ENCODE measurements around the gene PFKFB2. TPM values are rescaled to one million over a fixed set of nuclear protein-coding genes. Genes with fewer than 3 reads are reported as not detected.

Gene PFKFB2
- total and polyA plus RNA-seq, 2 donors (not counting 1 experiment from before 2014, with no cell fraction given) = 6.5 to 18.2 TPM

GRCh38 chr1:207054491-207054890 is 1.4 kb downstream of the PFKFB2 start:
- H3K27me3 ChIP-seq (replicated peaks in 1 of 4; ENCODE audit: control extremely low read depth in 1 of 4, control insufficient read depth in 3 of 4, insufficient read depth in 4 of 4, low read length in 3 of 4) = no peaks in the 10 kb centered on the region
- H3K9me3 ChIP-seq (ENCODE audit: control extremely low read depth in 1 of 3, control insufficient read depth in 2 of 3, insufficient read depth in 1 of 3, low read length in 2 of 3) = no peaks in the 10 kb centered on the region
- peak overlapping the region; percentile 54 for H2AFZ ChIP-seq (ENCODE audit: insufficient read depth, low read depth, low read length, poor library complexity, severe bottlenecking)
- peaks cover 0 to under 1% of the 10 kb centered on the region in 2 experiments for H3K36me3 ChIP-seq (replicated peaks in 1 of 2; ENCODE audit: control extremely low read depth in 1 of 2, control insufficient read depth in 1 of 2, extremely low read depth in 1 of 2, insufficient read depth in 2 of 2, low read length in 1 of 2)
- POLR2A ChIA-PET = interaction anchor here (0.6 kb wide), 1 partner anchor 31 kb away, joined by 3 read pairs; no protein-coding TSS in a partner anchor
- DNase-seq (peak; percentile 80), ATAC-seq (ENCODE audit: low read depth) (peak; percentile 8)
- peak overlapping the region in 2 of 5 experiments; percentile 18 to 38 for H3K4me3 ChIP-seq (ENCODE audit: control extremely low read depth in 1 of 5, extremely low read depth in 1 of 5, insufficient read depth in 1 of 5, low read depth in 2 of 5, low read length in 4 of 5)
- H3K4me1 Mint-ChIP-seq = peaks cover 47% of the 10 kb centered on the region
- H3K27me3 Mint-ChIP-seq = no peaks in the 10 kb centered on the region
- no CpG with 5 or more reads among the region's 2 CpGs for WGBS (ENCODE audit: insufficient coverage)
- H3K9ac ChIP-seq (ENCODE audit: low read length) = peak overlapping the region; percentile 19
- peak overlapping the region; percentile 65 for H3K4me2 ChIP-seq (replicated peaks; ENCODE audit: low read depth, low read length, poor library complexity, severe bottlenecking)
- intact Hi-C loops (cut with micrococcal nuclease) = loop anchor here (5.0 to 10.0 kb wide), 4 partner anchors 132 to 497 kb away; partner anchors contain the start of genes DYRK3, FCMR and MAPKAPK2
- H3K4me1 ChIP-seq (ENCODE audit: control insufficient read depth in 2 of 2, insufficient read depth in 2 of 2, low read length in 2 of 2) = peaks cover 38 to 42% of the 10 kb centered on the region in 2 donors
- H3K4me3 Mint-ChIP-seq = peak overlapping the region; percentile 77
- CTCF ChIA-PET = interaction anchor here (1.0 to 4.2 kb wide), 5 partner anchors 21 to 442 kb away, joined by 3 to 27 read pairs (median 8); partner anchors contain the start of gene CR1
- peaks cover 19% of the 10 kb centered on the region for H3K79me2 ChIP-seq (ENCODE audit: control insufficient read depth, insufficient read depth, low read length)
- TF ChIP-seq EZH2 (IDR thresholded peaks at IDR 0.05; ENCODE audit: borderline replicate concordance, insufficient read depth, low read depth, low read length, poor library complexity, severe bottlenecking) (no peak), CTCF (IDR thresholded peaks at IDR 0.05) (no peak)
- H3K9me3 Mint-ChIP-seq (ENCODE audit: insufficient read depth) = no peaks in the 10 kb centered on the region
- peak overlapping the region; percentile 61 to 96 for H3K27ac ChIP-seq (ENCODE audit: low read length in 2 of 2)
- no peaks in the 10 kb centered on the region for H4K20me1 ChIP-seq (ENCODE audit: control insufficient read depth, insufficient read depth, low read length, poor library complexity, severe bottlenecking)
- peak overlapping the region; percentile 94 for H3K27ac Mint-ChIP-seq

GRCh38 chr1:207055386-207056001 is 2.4 kb downstream of the PFKFB2 start:
- ChIA-PET CTCF (interaction anchor here (0.6 to 4.2 kb wide), 9 partner anchors 10 to 589 kb away, joined by 3 to 27 read pairs (median 5); partner anchors contain the start of gene CR2), POLR2A (no interaction called here)
- DNase-seq (no peak), ATAC-seq (ENCODE audit: low read depth) (no peak)
- Mint-ChIP-seq H3K27ac (peak overlapping the region; percentile 94), H3K4me3 (peak overlapping the region; percentile 77), H3K27me3 (no peaks in the 10 kb centered on the region), H3K9me3 (ENCODE audit: insufficient read depth) (no peaks in the 10 kb centered on the region), H3K4me1 (peaks cover 40% of the 10 kb centered on the region)
- intact Hi-C loops (cut with micrococcal nuclease) = loop anchor here (10.0 kb wide), 1 partner anchor 421 kb away; the partner anchor contains the start of gene DYRK3
- peak overlapping the region; percentile 61 to 96 for H3K27ac ChIP-seq (ENCODE audit: low read length in 2 of 2)
- peaks cover 0 to 6% of the 10 kb centered on the region in 2 experiments for H3K36me3 ChIP-seq (replicated peaks in 1 of 2; ENCODE audit: control extremely low read depth in 1 of 2, control insufficient read depth in 1 of 2, extremely low read depth in 1 of 2, insufficient read depth in 2 of 2, low read length in 1 of 2)
- H3K27me3 ChIP-seq (replicated peaks in 1 of 4; ENCODE audit: control extremely low read depth in 1 of 4, control insufficient read depth in 3 of 4, insufficient read depth in 4 of 4, low read length in 3 of 4) = no peaks in the 10 kb centered on the region
- no peaks in the 10 kb centered on the region for H4K20me1 ChIP-seq (ENCODE audit: control insufficient read depth, insufficient read depth, low read length, poor library complexity, severe bottlenecking)
- H3K4me3 ChIP-seq (ENCODE audit: control extremely low read depth in 1 of 5, extremely low read depth in 1 of 5, insufficient read depth in 1 of 5, low read depth in 2 of 5, low read length in 4 of 5) = no peak overlapping the region
- peaks cover 35 to 42% of the 10 kb centered on the region in 2 donors for H3K4me1 ChIP-seq (ENCODE audit: control insufficient read depth in 2 of 2, insufficient read depth in 2 of 2, low read length in 2 of 2)
- TF ChIP-seq EZH2 (IDR thresholded peaks at IDR 0.05; ENCODE audit: borderline replicate concordance, insufficient read depth, low read depth, low read length, poor library complexity, severe bottlenecking) = no peak
- no peak for TF ChIP-seq CTCF (IDR thresholded peaks at IDR 0.05)
- peak overlapping the region; percentile 54 for H2AFZ ChIP-seq (ENCODE audit: insufficient read depth, low read depth, low read length, poor library complexity, severe bottlenecking)
- no CpG with 5 or more reads among the region's 3 CpGs for WGBS (ENCODE audit: insufficient coverage)
- H3K4me2 ChIP-seq (replicated peaks; ENCODE audit: low read depth, low read length, poor library complexity, severe bottlenecking) = peak overlapping the region; percentile 65
- no peaks in the 10 kb centered on the region for H3K9me3 ChIP-seq (ENCODE audit: control extremely low read depth in 1 of 3, control insufficient read depth in 2 of 3, insufficient read depth in 1 of 3, low read length in 2 of 3)
- H3K79me2 ChIP-seq (ENCODE audit: control insufficient read depth, insufficient read depth, low read length) = peaks cover 11% of the 10 kb centered on the region
- H3K9ac ChIP-seq (ENCODE audit: low read length) = no peak overlapping the region

Measured in B cell (primary cell).